ENCODE results near the gene PBX1.

PBX1 gene

DNA sequence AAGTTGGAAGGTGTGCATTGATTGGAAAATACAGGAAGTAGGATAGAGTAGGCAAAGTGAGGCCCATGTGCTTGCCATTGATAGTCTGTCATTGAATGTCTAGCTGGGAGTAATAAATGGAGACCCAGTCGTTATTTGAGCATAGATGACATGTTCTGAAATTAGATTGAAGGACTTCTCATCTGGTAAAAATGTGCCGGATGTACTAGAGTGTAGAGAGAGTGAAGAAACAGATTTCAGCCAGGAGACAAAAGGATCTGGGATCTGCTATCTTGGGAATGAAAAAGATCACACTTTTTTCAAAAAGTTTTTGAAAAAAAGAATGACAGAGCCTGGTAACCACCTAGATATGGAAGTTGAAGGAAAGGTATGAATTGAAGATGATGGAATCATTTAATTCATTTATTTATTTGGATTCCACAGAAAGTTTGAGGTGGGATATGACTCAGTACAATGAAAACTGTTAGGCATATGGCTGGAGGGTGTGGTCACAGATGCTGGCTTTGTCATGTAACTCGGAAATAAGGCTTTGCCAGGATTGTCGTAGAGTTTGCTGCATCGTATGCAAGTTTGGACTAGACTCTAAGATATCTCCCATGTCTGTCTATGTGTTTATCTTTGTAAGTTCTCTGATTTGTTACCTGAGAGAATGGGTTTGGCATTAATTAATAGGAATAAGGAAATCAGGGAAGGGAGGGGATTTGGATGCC is 137.1 kb downstream of the PBX1 start:
- no peak for DNase-seq (ENCODE audit: low spot score)

DNA sequence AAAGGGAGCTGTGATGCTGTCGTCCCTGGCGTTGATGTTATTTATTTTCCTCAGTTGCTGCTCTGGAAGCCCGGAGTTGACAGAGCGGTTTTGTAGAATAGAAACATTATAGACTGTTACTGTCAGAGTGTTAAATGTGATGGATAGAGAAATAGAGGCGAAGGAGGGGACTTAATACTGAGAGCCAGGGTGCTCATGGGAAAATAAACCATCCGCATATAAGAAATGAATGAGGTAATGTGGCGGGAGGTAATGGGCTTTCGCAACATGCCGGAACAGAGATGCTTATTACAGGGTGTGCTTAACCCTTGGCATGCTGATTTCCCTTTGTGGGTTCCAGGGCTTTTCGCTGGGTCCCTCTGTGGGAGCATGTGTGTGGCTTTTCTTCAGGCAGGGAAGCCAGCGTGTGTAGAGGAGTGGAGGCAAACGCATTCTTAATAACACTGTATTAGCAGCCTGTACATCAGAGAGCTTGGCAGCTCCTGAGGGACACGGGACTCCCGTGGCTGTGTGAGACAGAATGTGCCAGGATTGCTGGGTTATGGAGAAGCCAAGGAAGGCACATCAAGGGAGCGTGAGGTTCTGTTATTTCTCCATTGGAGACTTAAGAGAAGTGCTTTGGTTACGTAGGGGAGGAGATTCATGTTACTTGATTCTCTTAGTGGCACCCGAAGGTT is 141.0 kb downstream of the PBX1 start:
- DNase-seq (ENCODE audit: low spot score), result no peak

DNA sequence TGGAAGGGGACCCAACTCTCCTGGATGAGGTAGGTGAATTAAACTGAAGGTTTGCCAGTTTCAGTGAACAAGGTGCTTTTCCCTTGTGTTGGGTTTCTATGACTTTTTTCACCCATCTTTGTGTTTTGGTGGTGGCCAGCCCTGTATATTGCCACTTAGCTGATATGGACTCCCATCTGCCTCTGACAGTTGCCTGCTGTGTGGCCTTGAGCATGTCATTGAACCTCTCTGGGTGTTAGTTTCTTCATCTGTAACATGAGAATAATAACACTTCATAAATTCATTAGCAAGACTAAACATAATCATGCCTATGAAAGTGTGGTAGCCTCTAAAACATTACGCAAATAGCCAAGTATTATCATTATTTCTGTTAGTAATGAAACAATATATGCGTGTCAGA is 141.7 kb downstream of the PBX1 start:
- DNase-seq (ENCODE audit: low spot score), result no peak

DNA sequence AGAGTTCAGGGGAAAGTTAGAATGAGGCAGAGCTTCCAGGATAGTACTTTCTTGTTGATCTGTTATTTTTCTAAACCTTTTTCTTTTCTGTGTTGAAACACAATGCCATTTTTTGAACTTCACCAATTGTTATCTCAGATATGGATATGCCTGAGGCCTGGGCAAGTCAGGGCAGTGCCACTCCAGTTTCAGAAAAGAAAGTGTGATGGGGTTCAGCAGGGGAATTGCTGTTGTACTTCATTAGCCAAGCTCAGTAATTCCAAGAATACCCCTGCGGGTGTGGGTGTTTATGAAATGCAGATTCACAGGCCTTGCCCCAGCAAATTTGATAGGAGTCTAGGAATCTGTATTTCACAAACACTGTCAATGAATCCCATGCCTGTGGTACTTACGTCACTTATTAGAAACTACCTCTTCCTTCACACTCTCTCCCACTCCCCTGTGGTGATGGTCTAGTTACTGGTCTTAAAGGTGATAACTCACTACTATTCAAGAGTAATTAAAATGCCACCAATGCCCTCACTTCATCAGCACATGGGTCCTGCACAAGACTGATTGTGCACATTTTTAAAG is 142.3 kb downstream of the PBX1 start:
- no peak for DNase-seq (ENCODE audit: low spot score)

DNA sequence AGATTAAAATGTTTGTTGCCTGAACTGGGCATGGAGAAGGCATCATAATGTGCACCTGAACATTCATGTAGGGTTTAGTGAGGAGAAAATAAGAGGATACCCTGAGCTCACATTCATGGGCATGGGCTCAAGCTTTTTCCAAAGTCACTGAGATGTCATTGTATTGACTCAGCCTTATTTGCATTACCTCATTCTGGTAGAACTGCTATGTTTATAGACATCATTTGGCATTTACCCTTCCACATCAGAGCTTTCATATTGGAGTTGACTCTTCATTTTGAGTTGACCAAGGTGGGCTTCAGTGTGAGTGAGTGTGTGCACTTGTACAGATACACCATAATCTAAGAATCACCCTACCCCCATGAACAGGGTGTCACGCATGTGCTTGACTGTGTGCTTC is 143.2 kb downstream of the PBX1 start:
- DNase-seq (ENCODE audit: low spot score), result no peak

DNA sequence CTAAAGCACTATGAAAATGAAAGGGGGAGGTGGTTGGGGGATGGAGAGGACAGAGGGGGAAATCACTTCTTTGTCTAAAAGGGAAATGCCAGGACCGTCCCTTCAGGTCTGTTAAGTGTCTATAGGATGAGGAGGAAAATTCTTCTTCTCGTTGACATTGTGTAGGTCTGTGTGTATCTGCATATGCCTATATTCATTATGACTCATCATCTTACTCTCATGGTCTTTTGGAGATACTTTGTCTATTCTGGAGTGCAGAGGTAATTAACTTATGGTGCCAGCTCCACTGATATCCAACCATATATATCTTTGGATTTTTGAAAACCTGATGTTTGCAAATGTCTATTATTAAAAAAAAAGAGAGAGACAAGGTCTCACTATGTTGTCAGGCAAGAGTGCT is 143.7 kb downstream of the PBX1 start:
- DNase-seq (ENCODE audit: low spot score), result no peak

DNA sequence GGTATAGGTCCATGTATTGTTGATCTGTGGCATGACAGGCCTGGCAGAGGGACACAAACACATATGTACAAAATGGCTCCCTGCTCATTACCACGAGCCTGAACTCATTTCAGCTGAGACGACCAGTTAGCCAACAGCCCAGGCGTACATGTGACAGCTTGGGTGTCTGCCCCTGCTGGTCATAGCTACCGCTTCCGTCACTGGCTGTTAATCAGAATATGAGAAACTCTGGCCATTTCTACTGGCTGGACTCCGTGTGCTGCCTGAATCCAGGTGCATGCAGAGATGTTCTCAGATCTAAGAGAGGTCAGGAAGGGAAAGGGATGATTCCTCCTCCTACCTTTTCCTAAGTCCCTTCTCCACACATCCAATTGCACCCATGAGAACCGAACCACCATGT is 144.5 kb downstream of the PBX1 start:
- DNase-seq (ENCODE audit: low spot score), result peak; percentile 38

DNA sequence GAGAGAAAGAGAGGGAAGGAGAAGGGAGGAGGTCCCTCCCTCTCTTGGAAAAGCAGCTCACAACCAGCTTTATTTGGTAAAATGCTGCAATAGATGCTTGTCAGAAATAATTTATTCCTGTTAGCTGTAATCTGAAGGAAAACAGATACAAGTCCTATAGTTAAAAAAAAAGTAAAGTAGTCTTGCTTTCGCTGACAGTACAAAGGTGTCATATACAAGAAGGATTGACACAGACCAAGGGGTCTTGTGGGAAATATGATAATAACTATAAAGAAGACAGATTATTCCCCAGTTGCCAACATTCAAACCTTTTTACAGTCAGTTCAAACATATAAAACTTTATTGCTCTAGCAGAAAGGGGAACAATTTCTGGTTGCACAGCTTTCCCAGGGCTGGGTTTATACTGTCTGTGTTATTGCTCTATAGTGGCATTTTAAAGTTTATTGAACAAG is 145.0 kb downstream of the PBX1 start:
- DNase-seq (ENCODE audit: low spot score), result no peak

DNA sequence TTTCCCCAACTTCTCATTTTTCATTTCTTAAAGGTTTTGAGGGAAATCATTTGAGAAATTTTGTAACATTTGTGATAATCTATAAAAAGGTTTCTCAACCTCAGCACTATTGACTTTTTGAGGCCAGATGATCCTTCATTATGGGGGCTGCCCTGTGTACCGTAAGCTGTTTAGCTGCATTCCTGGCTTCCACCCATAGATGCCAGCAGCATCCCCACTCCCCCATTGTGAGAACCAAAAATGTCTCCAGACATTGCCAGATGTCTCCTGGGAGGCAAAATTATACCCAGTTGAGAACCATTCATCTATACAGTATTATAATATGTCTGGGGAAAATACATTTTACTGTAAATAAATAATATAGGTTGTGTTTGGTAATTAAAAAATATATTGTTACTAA is 146.0 kb downstream of the PBX1 start:
- peak; percentile 38 for DNase-seq (ENCODE audit: low spot score)

DNA sequence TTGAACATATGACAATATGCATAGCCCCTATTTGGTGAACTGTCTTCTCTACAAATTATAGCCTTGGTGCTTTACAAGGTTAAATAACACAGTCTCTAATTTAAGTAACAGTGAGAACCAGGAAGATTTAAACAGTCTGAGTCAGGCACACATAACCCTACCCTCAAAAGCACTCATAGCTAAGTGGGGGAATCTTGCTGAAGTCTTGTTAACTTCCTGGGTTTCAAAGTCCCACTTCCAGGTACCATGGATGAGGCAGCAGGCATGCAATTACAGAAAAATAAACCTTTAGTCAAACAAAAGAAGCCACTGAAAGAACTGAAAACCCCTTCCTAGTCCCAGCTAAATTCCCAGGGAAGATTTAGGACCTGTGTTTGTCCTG is 147.6 kb downstream of the PBX1 start:
- DNase-seq (ENCODE audit: low spot score), result no peak

DNA sequence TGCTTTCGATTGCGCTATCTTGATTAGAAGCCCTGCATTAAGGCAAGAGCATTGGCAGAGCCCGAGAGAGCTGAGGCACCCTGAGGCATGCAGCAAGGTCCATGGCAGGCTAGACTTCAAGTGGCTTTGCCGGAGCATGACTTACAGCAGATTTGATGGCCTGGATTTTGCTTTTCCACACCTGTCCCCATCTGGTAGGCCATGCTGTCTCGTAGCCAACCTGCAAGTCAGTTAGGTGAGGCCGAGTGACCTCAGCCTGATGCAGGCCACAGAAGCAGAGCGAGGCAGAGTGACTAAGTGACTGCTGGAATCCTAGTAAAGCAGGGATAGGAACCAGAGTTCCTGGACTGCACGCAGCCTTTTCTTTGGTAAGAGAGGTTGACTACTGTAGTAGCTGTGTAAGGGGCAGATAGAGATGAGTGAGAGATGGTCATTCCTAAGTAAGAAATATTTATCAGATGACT is 148.9 kb downstream of the PBX1 start:
- DNase-seq (ENCODE audit: low spot score), result no peak

DNA sequence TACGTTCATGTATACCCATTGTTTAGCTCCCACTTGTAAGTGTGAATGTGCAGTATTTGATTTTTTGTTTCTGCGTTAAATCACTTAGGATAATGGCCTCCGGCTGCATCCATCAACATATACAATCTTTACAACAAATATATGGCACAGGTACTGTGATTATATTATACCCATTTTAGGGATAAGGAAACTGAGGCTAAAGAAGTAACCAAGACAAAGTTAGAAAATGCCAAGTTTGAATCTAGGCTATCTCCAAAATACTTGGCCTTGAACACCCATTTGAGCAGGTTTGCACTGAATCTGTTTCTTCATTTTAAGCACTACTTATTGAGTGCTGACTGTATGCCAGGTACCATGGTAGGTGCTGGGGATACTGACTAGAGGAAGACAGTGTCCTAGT is 149.6 kb downstream of the PBX1 start:
- no peak for DNase-seq (ENCODE audit: low spot score)

DNA sequence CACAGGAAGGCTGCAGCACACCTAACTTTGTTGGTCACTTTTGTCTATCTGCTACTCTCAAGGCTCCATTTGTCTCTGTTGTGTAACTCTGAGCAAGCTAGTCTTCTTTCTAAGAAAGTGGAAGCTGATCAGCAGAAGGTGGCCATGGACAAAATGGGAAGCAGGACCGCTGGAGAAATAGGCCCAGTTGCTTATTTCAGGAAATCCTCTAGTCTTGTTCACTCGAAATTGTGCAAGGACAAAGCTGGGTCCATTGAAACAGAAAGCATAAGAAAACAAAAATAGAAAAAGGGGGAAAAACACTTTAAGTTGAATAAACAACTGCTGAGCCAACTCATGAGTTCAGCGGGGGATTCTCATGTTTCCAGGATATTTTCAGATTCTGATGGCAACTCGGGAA is 150.1 kb downstream of the PBX1 start:
- DNase-seq (ENCODE audit: low spot score), result no peak

DNA sequence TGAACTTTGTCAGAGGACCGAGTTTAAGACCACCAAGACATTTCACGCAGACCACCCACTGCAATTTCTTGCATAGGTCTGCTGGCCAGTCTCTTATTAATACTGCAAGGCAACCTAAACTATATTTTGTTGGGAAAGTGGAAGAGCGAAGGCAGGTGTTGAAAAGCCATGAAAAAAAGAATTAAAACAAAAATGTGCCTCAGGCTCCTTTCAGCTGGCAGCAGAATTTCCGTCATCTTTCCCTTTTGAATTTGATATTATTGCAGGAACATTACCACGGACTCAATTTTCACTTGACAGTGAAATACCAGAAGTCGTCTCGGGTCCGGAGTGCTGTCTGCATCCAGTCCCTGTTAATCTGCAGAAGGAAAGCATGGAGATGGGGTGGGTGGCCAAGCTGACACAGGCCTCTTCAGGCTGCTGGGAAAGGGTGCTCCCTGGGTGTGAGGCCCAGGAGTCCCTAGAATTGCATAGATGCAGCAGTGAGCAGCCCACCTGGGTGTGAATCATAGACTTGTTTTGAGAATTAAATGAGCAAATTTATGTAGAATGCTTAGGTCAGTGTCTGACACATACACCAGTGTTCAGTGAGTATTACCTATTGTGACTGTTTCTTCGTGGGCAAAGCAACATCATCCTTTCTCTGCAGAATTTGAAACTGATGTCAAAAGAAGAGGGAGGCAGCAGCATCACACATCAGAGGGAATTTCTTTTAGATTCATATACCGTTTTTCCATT is 150.7 kb downstream of the PBX1 start:
- DNase-seq (ENCODE audit: low spot score), result no peak

DNA sequence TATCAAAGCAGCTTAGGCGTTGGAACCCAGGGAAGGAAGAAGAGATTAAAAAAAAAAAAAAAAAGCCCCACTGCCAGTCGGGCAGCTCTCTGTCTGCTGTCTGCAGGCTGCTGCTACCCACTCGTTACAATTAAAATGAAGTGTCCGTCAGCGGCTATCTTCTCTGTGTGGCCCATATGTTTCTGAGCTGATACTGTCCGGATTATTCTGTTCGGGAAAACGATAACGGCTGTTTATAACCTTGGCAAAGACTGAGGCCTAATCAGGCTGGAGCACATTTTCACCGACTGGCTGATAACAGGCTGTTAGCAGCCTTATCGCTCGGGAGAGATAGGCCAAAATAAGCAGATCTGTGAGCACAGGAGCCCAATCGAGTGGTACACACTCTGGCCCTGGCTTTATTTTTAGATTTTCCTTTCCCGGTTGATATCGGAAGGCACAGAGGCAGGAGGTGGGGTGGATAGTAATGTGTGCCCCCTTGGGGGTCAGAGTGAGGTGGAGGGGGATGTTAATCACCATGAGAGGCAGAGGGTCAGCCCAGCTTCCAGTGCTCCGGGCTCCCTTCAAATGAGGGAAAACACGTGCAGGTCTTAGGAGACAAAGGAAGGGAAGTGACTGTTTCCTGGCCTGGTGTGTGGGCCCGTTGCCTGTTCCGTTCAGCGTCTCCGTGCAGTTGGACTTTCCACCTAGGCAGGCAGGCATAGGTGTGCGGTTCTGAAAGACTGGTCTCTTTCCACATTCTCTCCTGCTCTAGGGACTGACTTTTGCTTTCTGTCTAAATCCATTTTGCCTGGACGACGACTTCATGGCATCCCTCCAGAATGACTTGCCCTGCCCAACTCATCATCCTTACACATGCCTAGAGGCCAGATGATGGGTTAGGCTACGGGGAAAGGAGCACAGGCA is 153.4 kb downstream of the PBX1 start:
- DNase-seq (ENCODE audit: low spot score), result peak; percentile 80

DNA sequence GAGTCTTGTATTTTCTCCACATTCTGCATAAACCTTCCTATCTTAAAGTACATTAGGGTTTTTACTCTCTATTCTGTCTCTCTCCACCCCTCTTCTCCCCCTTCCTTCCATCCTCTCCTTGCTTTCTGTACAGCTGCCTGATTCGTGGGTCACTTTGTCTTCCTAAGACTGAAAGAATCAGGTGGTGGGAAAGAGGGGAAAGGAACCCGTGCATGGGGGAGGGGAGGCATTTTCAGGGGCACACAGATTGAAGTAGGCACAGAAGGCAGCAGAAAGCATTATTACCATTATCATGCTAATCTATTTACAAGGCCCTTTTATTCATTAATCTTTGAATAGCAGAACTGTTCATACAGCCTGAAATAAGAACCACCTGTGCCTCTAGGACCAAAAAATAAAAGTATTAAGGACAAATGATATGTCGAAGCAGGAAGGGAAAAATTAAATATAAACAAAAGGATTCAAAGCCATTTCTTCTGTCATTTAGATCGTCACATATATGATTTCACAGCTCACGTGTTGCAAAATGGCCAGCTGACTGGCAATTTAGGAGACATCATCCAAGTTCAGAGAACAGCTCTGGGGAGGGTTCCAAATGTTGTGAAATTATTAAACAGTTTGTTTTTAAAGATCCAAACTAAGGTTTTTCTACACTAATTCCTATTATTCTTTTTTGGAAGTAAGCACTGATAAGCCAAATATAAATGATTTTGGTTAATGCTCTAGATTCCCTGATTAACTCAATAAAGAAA is 154.6 kb downstream of the PBX1 start:
- DNase-seq (ENCODE audit: low spot score), result no peak

DNA sequence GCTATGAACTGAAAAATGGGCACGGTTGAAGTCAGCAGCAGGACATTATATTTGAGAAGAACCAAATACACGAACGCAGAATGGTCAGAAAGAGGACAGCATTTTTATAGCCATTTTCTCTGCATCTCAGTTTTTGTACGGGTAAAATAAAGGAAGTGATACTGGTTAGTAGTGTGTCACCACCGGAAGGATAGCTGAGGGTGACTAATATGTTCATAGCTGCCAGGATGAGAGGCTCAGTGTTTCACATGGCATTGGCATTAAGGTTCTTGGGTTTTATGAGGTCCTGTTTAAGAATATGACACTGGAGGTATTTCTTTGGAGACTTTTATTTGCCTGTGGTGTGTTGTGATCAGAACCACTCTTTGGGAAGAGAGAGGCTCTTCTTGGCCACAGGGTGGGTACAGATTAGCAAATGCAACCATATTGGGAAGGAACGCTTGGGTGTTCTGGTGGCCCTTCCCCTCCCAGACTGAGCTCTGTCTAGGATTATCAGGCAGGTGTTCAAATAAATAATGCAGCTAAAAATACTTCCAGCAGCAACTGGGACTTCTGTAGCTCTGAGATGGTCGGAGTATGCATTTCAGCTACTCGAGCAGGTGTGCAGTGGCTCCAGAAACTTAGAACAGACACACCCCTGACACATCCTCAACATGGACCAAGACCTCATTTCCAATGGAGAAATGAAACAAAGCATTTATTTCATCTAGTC is 158.2 kb downstream of the PBX1 start:
- no peak for DNase-seq (ENCODE audit: low spot score)

DNA sequence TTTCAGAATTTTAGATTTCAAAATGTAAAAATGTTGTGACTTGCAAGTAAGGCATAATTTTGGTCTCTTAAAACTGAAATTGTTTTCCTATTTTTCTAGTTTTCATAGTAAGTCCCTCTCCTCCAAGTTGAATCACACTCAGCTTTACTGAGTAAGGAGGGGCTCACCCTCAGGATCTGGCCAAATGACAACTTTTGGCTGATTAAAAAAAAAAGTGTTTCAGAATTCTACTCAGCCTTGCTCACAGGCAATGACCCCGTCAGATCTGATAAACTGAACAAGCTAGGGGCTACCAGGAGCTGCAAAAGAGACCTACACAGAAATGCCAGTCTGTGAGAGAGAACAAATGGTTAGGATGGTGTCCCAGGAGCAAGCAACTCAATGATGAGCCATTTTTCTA is 159.8 kb downstream of the PBX1 start:
- no peak for DNase-seq (ENCODE audit: low spot score)

DNA sequence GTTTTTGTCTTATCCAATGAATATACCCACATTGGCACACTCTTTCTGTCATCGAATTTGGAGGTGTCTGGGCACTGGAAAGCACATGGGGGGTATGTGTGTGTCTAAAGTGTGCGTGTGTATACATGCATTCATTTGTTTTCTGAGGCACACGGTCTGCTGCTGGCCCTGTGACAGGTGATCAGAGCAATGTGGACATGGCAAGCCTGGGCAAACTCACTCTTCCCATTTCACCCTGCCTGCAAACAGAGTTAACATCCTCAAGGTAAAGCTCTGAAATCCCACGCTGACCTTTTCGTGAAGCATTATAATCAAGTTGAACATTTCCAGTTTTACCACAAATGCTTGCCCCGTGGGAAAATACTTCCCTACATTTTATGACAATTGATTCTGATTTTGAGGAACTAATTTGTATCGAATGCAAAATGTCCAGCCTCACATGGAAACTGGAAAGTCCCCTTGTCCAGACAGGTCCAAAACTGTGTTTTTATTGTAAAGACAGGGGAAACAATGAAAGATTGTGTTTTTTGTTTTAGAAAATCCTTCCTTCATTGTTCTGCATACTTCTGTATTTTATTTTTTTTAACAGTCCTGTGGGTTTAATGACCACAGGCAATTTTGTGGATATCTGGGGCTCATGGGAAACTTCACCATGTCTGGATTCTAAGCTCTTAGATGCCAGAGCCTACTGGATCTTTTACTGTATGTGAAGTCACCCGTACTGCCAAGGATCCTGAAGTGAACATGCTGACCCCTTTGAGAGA is 160.9 kb downstream of the PBX1 start:
- DNase-seq (ENCODE audit: low spot score), result no peak
